Right renal cortex interstitium (tissue), 3 donors: ENCODE measurements around the gene B4GALNT3. TPM values are rescaled to one million over a fixed set of nuclear protein-coding genes. Genes with fewer than 3 reads are reported as not detected.

Experiments
- DNase-seq, 3 donors: peaks; one replicate each; pipeline ENCODE4 v3.0.0-alpha.2; 2013; ENCODE audit warnings: low read depth in 3 of 3, low spot score in 2 of 3
- polyA plus RNA-seq, 3 donors: library from polyadenylated mRNA; unstranded; fragments of 120-200 nt; gene quantifications; one replicate each; pipeline ENCODE4 v1.2.1, GENCODE V29; 2013; ENCODE audit not compliant: insufficient read length in 3 of 3

B4GALNT3 gene
- polyA plus RNA-seq, 3 donors: 14.2 to 16.8 (median 14.6) TPM

GRCh38 chr12:535396-535795 lies 75.7 kb downstream of the B4GALNT3 start:
- DNase-seq: no peak

- no peak for DNase-seq
Measured at GRCh38 chr12:536751-537245, 77.1 kb downstream of the B4GALNT3 start.

GRCh38 chr12:537772-538171 lies 78.0 kb downstream of the B4GALNT3 start:
- no peak for DNase-seq

- DNase-seq: no peak
Measured at GRCh38 chr12:538731-539539, 79.2 kb downstream of the B4GALNT3 start.

GRCh38 chr12:539540-540310 lies 80.0 kb downstream of the B4GALNT3 start:
- DNase-seq: no peak

- DNase-seq: no peak
Measured at GRCh38 chr12:541676-542324, 82.1 kb downstream of the B4GALNT3 start.

GRCh38 chr12:542395-543113 lies 82.8 kb downstream of the B4GALNT3 start:
- peak in 2 of 3 donors; percentile 36 to 47 for DNase-seq

GRCh38 chr12:543114-543451 lies 83.3 kb downstream of the B4GALNT3 start:
- no peak for DNase-seq

GRCh38 chr12:544142-544541 lies 84.4 kb downstream of the B4GALNT3 start:
- DNase-seq: no peak

GRCh38 chr12:544941-545635 lies 85.3 kb downstream of the B4GALNT3 start:
- DNase-seq: no peak

- no peak for DNase-seq
Measured at GRCh38 chr12:545835-546234, 86.1 kb downstream of the B4GALNT3 start.

GRCh38 chr12:546265-546919 lies 86.7 kb downstream of the B4GALNT3 start:
- no peak for DNase-seq

- DNase-seq: no peak
Measured at GRCh38 chr12:546920-547845, 87.4 kb downstream of the B4GALNT3 start.

- no peak for DNase-seq
Measured at GRCh38 chr12:547883-548470, 88.2 kb downstream of the B4GALNT3 start.

- DNase-seq: no peak
Measured at GRCh38 chr12:549476-550082, 89.8 kb downstream of the B4GALNT3 start.

GRCh38 chr12:550473-551260 lies 90.9 kb downstream of the B4GALNT3 start:
- DNase-seq: no peak

GRCh38 chr12:552466-552865 lies 92.7 kb downstream of the B4GALNT3 start:
- no peak for DNase-seq
